ENCODE measurements around the gene AOC2. TPM values are rescaled to one million over a fixed set of nuclear protein-coding genes. Genes with fewer than 3 reads are reported as not detected.

The AOC2 gene
- total and polyA plus RNA-seq, 7 donors: 1.2 to 2.1 (median 1.4) TPM; not detected in 2

- Histone ChIP-seq H3K36me3 (peaks cover 9 to 59% (median 32%) of the 10 kb centered on the region in 4 donors), H3K27ac (peak overlapping the region in 1 of 4 donors; percentile 44), H3K4me1 (peaks cover 0 to 14% (median 10%) of the 10 kb centered on the region in 4 donors), H3K27me3 (no peaks in the 10 kb centered on the region), H3K9me3 (no peaks in the 10 kb centered on the region), H3K4me3 (no peak overlapping the region)
- intact Hi-C loops (cut with DNase I): loop anchor here (2.0 to 5.0 kb wide), 2 partner anchors 84 to 152 kb away; partner anchors contain the start of gene RPL27
- no peak for DNase-seq
- TF ChIP-seq CTCF (IDR thresholded peaks at IDR 0.05): no peak
- TF ChIP-seq POLR2AphosphoS5 (IDR thresholded peaks at IDR 0.05): no peak
- TF ChIP-seq EP300 (IDR thresholded peaks at IDR 0.05): no peak
- TF ChIP-seq POLR2A (IDR thresholded peaks at IDR 0.05): no peak
- WGBS, 2 donors: 93 to 94% methylated on average over 24 of the region's 24 CpGs
Observed at GRCh38 chr17:42844761-42845555, 578 bp downstream of the AOC2 start.

- H3K27me3 ChIP-seq: no peaks in the 10 kb centered on the region
- 92 to 94% methylated on average over 12 of the region's 12 CpGs for WGBS, 2 donors
- peaks cover 7 to 53% (median 29%) of the 10 kb centered on the region in 4 donors for H3K36me3 ChIP-seq
- H3K4me3 ChIP-seq: no peak overlapping the region
- peak overlapping the region in 2 of 4 donors; percentile 45 to 63 for H3K27ac ChIP-seq
- H3K4me1 ChIP-seq: peaks cover 0 to 20% (median 16%) of the 10 kb centered on the region in 4 donors
- no peaks in the 10 kb centered on the region for H3K9me3 ChIP-seq
- DNase-seq: no peak
- intact Hi-C loops (cut with DNase I): loop anchor here (2.0 kb wide), 1 partner anchor 83 kb away; no protein-coding TSS in a partner anchor
- no peak for TF ChIP-seq CTCF (IDR thresholded peaks at IDR 0.05)
Observed at GRCh38 chr17:42845556-42845917, 1.2 kb downstream of the AOC2 start.

GRCh38 chr17:42845918-42846593 lies 1.7 kb downstream of the AOC2 start:
- Histone ChIP-seq H3K9me3 (no peaks in the 10 kb centered on the region), H3K4me1 (peaks cover 0 to 23% (median 18%) of the 10 kb centered on the region in 4 donors), H3K4me3 (no peak overlapping the region), H3K27me3 (no peaks in the 10 kb centered on the region), H3K27ac (peak overlapping the region; percentile 23 to 63 (median 50)), H3K36me3 (peaks cover 6 to 48% (median 27%) of the 10 kb centered on the region in 4 donors)
- intact Hi-C loops (cut with DNase I): loop anchor here (2.0 kb wide), 1 partner anchor 83 kb away; no protein-coding TSS in a partner anchor
- no peak for TF ChIP-seq POLR2AphosphoS5 (IDR thresholded peaks at IDR 0.05)
- no peak for TF ChIP-seq EP300 (IDR thresholded peaks at IDR 0.05)
- TF ChIP-seq CTCF (IDR thresholded peaks at IDR 0.05): no peak
- TF ChIP-seq POLR2A (IDR thresholded peaks at IDR 0.05): no peak
- 68 to 79% methylated on average over 7 of the region's 7 CpGs for WGBS, 2 donors
- DNase-seq: no peak

- TF ChIP-seq POLR2A (IDR thresholded peaks at IDR 0.05) (no peak), POLR2AphosphoS5 (IDR thresholded peaks at IDR 0.05) (peak in 3 of 4 donors; percentile 18 to 49 (median 26))
- H3K27ac ChIP-seq: peak overlapping the region; percentile 23 to 63 (median 50)
- DNase-seq: no peak
- H3K9me3 ChIP-seq: no peaks in the 10 kb centered on the region
- H3K4me1 ChIP-seq: peaks cover 0 to 23% (median 18%) of the 10 kb centered on the region in 4 donors
- peaks cover 6 to 41% (median 24%) of the 10 kb centered on the region in 4 donors for H3K36me3 ChIP-seq
- intact Hi-C loops (cut with DNase I): no loop called here
- H3K4me3 ChIP-seq: no peak overlapping the region
- no peaks in the 10 kb centered on the region for H3K27me3 ChIP-seq
- WGBS, 2 donors: 61 to 80% methylated on average over 9 of the region's 9 CpGs
Observed at GRCh38 chr17:42846594-42847280, 2.4 kb downstream of the AOC2 start.
